NCI-H446 (cell line): ENCODE results near the gene TIGD3.
A peak's percentile ranks its signal among the peaks of the same experiment; 100 is the strongest.
"Not testable (repeated sequence)": the region's sequence is repeated elsewhere in the genome, so short reads cannot be mapped to it uniquely, and the experiment has no call there.

Experiments
- DNase-seq, 2 experiments: peaks; one replicate each; lab custom pipeline; 2025; lab: John Stamatoyannopoulos, UW

The TIGD3 gene

GRCh38 chr11:65325435-65325834 is 29.1 kb upstream of the TIGD3 start:
- DNase-seq, result no peak

- no peak for DNase-seq
Measured at GRCh38 chr11:65327021-65327420, 27.5 kb upstream of the TIGD3 start.

GRCh38 chr11:65329478-65329877 is 25.1 kb upstream of the TIGD3 start:
- DNase-seq, result no peak

GRCh38 chr11:65329944-65330403 is 24.6 kb upstream of the TIGD3 start:
- peak; percentile 89 to 93 for DNase-seq

- DNase-seq, result no peak
Measured at GRCh38 chr11:65330544-65330943, 24.0 kb upstream of the TIGD3 start.

- DNase-seq, result not testable (repeated sequence)
Measured at GRCh38 chr11:65332591-65332990, 22.0 kb upstream of the TIGD3 start.

- no peak for DNase-seq
Measured at GRCh38 chr11:65334696-65335295, 19.8 kb upstream of the TIGD3 start.

- no peak for DNase-seq
Measured at GRCh38 chr11:65338676-65339075, 15.9 kb upstream of the TIGD3 start.

GRCh38 chr11:65340226-65340625 is 14.3 kb upstream of the TIGD3 start:
- no peak for DNase-seq

GRCh38 chr11:65341856-65342255 is 12.7 kb upstream of the TIGD3 start:
- DNase-seq, result no peak

- no peak for DNase-seq
Measured at GRCh38 chr11:65351511-65351910, 3.0 kb upstream of the TIGD3 start.

GRCh38 chr11:65352783-65353182 is 1.8 kb upstream of the TIGD3 start:
- peak in 1 of 2 experiments; percentile 7 for DNase-seq

- DNase-seq, result no peak
Measured at GRCh38 chr11:65353376-65353775, 1.2 kb upstream of the TIGD3 start.

GRCh38 chr11:65353900-65354264 is 669 bp upstream of the TIGD3 start:
- DNase-seq, result no peak

- DNase-seq, result no peak
Measured at GRCh38 chr11:65355013-65355775, 643 bp downstream of the TIGD3 start.

- DNase-seq, result no peak
Measured at GRCh38 chr11:65355776-65356393, 1.3 kb downstream of the TIGD3 start.

- DNase-seq, result no peak
Measured at GRCh38 chr11:65356394-65356972, 1.9 kb downstream of the TIGD3 start.

GRCh38 chr11:65357856-65358356 is 3.4 kb downstream of the TIGD3 start:
- no peak for DNase-seq

- DNase-seq, result no peak
Measured at GRCh38 chr11:65362320-65362931, 7.9 kb downstream of the TIGD3 start.

- DNase-seq, result no peak
Measured at GRCh38 chr11:65362966-65363365, 8.4 kb downstream of the TIGD3 start.

- no peak for DNase-seq
Measured at GRCh38 chr11:65363770-65364169, 9.2 kb downstream of the TIGD3 start.

- DNase-seq, result peak; percentile 44 to 84
Measured at GRCh38 chr11:65366340-65366773, 11.8 kb downstream of the TIGD3 start.
